ENCODE data around the gene GADL1. TPM values are rescaled to one million over a fixed set of nuclear protein-coding genes. Genes with fewer than 3 reads are reported as not detected.
A peak's percentile ranks its signal among the peaks of the same experiment; 100 is the strongest.

Gene GADL1
- total RNA-seq, 2 experiments from 2014 or later = not detected

- Mint-ChIP-seq H3K4me1 (ENCODE audit: low read depth) (no peaks in the 10 kb centered on the region), H3K36me3 (ENCODE audit: low read depth) (no peaks in the 10 kb centered on the region), H3K9me3 (no peaks in the 10 kb centered on the region), H3K27me3 (ENCODE audit: low read depth) (no peaks in the 10 kb centered on the region), H3K4me3 (no peak overlapping the region), H3K27ac (no peak overlapping the region)
- intact Hi-C loops (cut with micrococcal nuclease) = no loop called here
- no peak for DNase-seq
- CTCF ChIA-PET = no interaction called here
These were observed 20.2 kb upstream of the GADL1 start for GRCh38 chr3:30914696-30915095.

GRCh38 chr3:30913176-30913575 lies 18.7 kb upstream of the GADL1 start:
- no peak overlapping the region for H3K27ac Mint-ChIP-seq
- H3K9me3 Mint-ChIP-seq = no peaks in the 10 kb centered on the region
- no peaks in the 10 kb centered on the region for H3K4me1 Mint-ChIP-seq (ENCODE audit: low read depth)
- CTCF ChIA-PET = interaction anchor here (0.7 kb wide), 1 partner anchor 220 kb away, joined by 3 read pairs; no protein-coding TSS in a partner anchor
- intact Hi-C loops (cut with micrococcal nuclease) = no loop called here
- no peak for DNase-seq
- H3K36me3 Mint-ChIP-seq (ENCODE audit: low read depth) = no peaks in the 10 kb centered on the region
- H3K27me3 Mint-ChIP-seq (ENCODE audit: low read depth) = no peaks in the 10 kb centered on the region
- no peak overlapping the region for H3K4me3 Mint-ChIP-seq

- Mint-ChIP-seq H3K36me3 (ENCODE audit: low read depth) (no peaks in the 10 kb centered on the region), H3K27me3 (ENCODE audit: low read depth) (no peaks in the 10 kb centered on the region), H3K9me3 (no peaks in the 10 kb centered on the region), H3K27ac (no peak overlapping the region), H3K4me3 (no peak overlapping the region), H3K4me1 (ENCODE audit: low read depth) (no peaks in the 10 kb centered on the region)
- intact Hi-C loops (cut with micrococcal nuclease) = no loop called here
- DNase-seq = no peak
- CTCF ChIA-PET = interaction anchor here (0.7 kb wide), 1 partner anchor 1036 kb away, joined by 3 read pairs; no protein-coding TSS in a partner anchor
These were observed 17.8 kb upstream of the GADL1 start for GRCh38 chr3:30912301-30912700.

GRCh38 chr3:30908456-30909037 lies 14.1 kb upstream of the GADL1 start:
- intact Hi-C loops (cut with micrococcal nuclease) = no loop called here
- Mint-ChIP-seq H3K36me3 (ENCODE audit: low read depth) (no peaks in the 10 kb centered on the region), H3K27ac (no peak overlapping the region), H3K9me3 (peaks cover 4% of the 10 kb centered on the region), H3K4me1 (ENCODE audit: low read depth) (no peaks in the 10 kb centered on the region), H3K27me3 (ENCODE audit: low read depth) (no peaks in the 10 kb centered on the region), H3K4me3 (no peak overlapping the region)
- CTCF ChIA-PET = no interaction called here
- no peak for DNase-seq

GRCh38 chr3:30904996-30905395 lies 10.5 kb upstream of the GADL1 start:
- Mint-ChIP-seq H3K36me3 (ENCODE audit: low read depth) (no peaks in the 10 kb centered on the region), H3K9me3 (peaks cover 4% of the 10 kb centered on the region), H3K4me1 (ENCODE audit: low read depth) (no peaks in the 10 kb centered on the region), H3K27ac (no peak overlapping the region), H3K4me3 (no peak overlapping the region), H3K27me3 (ENCODE audit: low read depth) (no peaks in the 10 kb centered on the region)
- no peak for DNase-seq
- CTCF ChIA-PET = no interaction called here
- intact Hi-C loops (cut with micrococcal nuclease) = no loop called here

GRCh38 chr3:30895329-30895728 lies 868 bp upstream of the GADL1 start:
- H3K27me3 Mint-ChIP-seq (ENCODE audit: low read depth) = peaks cover 30% of the 10 kb centered on the region
- CTCF ChIA-PET = no interaction called here
- peaks cover 14% of the 10 kb centered on the region for H3K4me1 Mint-ChIP-seq (ENCODE audit: low read depth)
- no peaks in the 10 kb centered on the region for H3K9me3 Mint-ChIP-seq
- no peak for DNase-seq
- no peak overlapping the region for H3K4me3 Mint-ChIP-seq
- no peak overlapping the region for H3K27ac Mint-ChIP-seq
- H3K36me3 Mint-ChIP-seq (ENCODE audit: low read depth) = no peaks in the 10 kb centered on the region
- intact Hi-C loops (cut with micrococcal nuclease) = no loop called here

- CTCF ChIA-PET = no interaction called here
- Mint-ChIP-seq H3K9me3 (no peaks in the 10 kb centered on the region), H3K36me3 (ENCODE audit: low read depth) (no peaks in the 10 kb centered on the region), H3K4me3 (peak overlapping the region; percentile 57), H3K27ac (no peak overlapping the region), H3K27me3 (ENCODE audit: low read depth) (peaks cover 36% of the 10 kb centered on the region), H3K4me1 (ENCODE audit: low read depth) (peaks cover 16% of the 10 kb centered on the region)
- intact Hi-C loops (cut with micrococcal nuclease) = loop anchor here (5.0 kb wide), 1 partner anchor 127 kb away; no protein-coding TSS in a partner anchor
- DNase-seq = no peak
These were observed 659 bp downstream of the GADL1 start for GRCh38 chr3:30893678-30894325.

- H3K9me3 Mint-ChIP-seq = no peaks in the 10 kb centered on the region
- CTCF ChIA-PET = no interaction called here
- H3K4me1 Mint-ChIP-seq (ENCODE audit: low read depth) = peaks cover 16% of the 10 kb centered on the region
- H3K36me3 Mint-ChIP-seq (ENCODE audit: low read depth) = no peaks in the 10 kb centered on the region
- intact Hi-C loops (cut with micrococcal nuclease) = loop anchor here (5.0 kb wide), 1 partner anchor 124 kb away; no protein-coding TSS in a partner anchor
- H3K4me3 Mint-ChIP-seq = no peak overlapping the region
- no peak for DNase-seq
- peaks cover 42% of the 10 kb centered on the region for H3K27me3 Mint-ChIP-seq (ENCODE audit: low read depth)
- no peak overlapping the region for H3K27ac Mint-ChIP-seq
These were observed 3.6 kb downstream of the GADL1 start for GRCh38 chr3:30890907-30891306.

GRCh38 chr3:30886888-30887287 lies 7.6 kb downstream of the GADL1 start:
- Mint-ChIP-seq H3K27ac (no peak overlapping the region), H3K4me3 (no peak overlapping the region), H3K36me3 (ENCODE audit: low read depth) (no peaks in the 10 kb centered on the region), H3K27me3 (ENCODE audit: low read depth) (peaks cover 23% of the 10 kb centered on the region), H3K9me3 (no peaks in the 10 kb centered on the region), H3K4me1 (ENCODE audit: low read depth) (peaks cover 12% of the 10 kb centered on the region)
- CTCF ChIA-PET = no interaction called here
- DNase-seq = no peak
- intact Hi-C loops (cut with micrococcal nuclease) = no loop called here

GRCh38 chr3:30878862-30879261 lies 15.6 kb downstream of the GADL1 start:
- Mint-ChIP-seq H3K36me3 (ENCODE audit: low read depth) (no peaks in the 10 kb centered on the region), H3K4me1 (ENCODE audit: low read depth) (no peaks in the 10 kb centered on the region), H3K27ac (no peak overlapping the region), H3K27me3 (ENCODE audit: low read depth) (peaks cover 3% of the 10 kb centered on the region), H3K9me3 (peaks cover 5% of the 10 kb centered on the region), H3K4me3 (no peak overlapping the region)
- no peak for DNase-seq
- CTCF ChIA-PET = no interaction called here
- intact Hi-C loops (cut with micrococcal nuclease) = no loop called here

GRCh38 chr3:30875505-30875904 lies 19.0 kb downstream of the GADL1 start:
- H3K4me3 Mint-ChIP-seq = no peak overlapping the region
- CTCF ChIA-PET = interaction anchor here (1.4 kb wide), 1 partner anchor 106 kb away, joined by 4 read pairs; no protein-coding TSS in a partner anchor
- no peak overlapping the region for H3K27ac Mint-ChIP-seq
- H3K27me3 Mint-ChIP-seq (ENCODE audit: low read depth) = peaks cover 2% of the 10 kb centered on the region
- no peak for DNase-seq
- no peaks in the 10 kb centered on the region for H3K36me3 Mint-ChIP-seq (ENCODE audit: low read depth)
- H3K9me3 Mint-ChIP-seq = peaks cover 3% of the 10 kb centered on the region
- H3K4me1 Mint-ChIP-seq (ENCODE audit: low read depth) = no peaks in the 10 kb centered on the region
- intact Hi-C loops (cut with micrococcal nuclease) = no loop called here

GRCh38 chr3:30873671-30874070 lies 20.8 kb downstream of the GADL1 start:
- Mint-ChIP-seq H3K27me3 (ENCODE audit: low read depth) (peaks cover 2% of the 10 kb centered on the region), H3K27ac (no peak overlapping the region), H3K4me1 (ENCODE audit: low read depth) (no peaks in the 10 kb centered on the region), H3K9me3 (no peaks in the 10 kb centered on the region), H3K4me3 (no peak overlapping the region), H3K36me3 (ENCODE audit: low read depth) (no peaks in the 10 kb centered on the region)
- intact Hi-C loops (cut with micrococcal nuclease) = no loop called here
- CTCF ChIA-PET = no interaction called here
- no peak for DNase-seq

GRCh38 chr3:30872879-30873278 lies 21.6 kb downstream of the GADL1 start:
- Mint-ChIP-seq H3K4me3 (no peak overlapping the region), H3K9me3 (no peaks in the 10 kb centered on the region), H3K27ac (no peak overlapping the region), H3K27me3 (ENCODE audit: low read depth) (peaks cover 2% of the 10 kb centered on the region), H3K36me3 (ENCODE audit: low read depth) (no peaks in the 10 kb centered on the region), H3K4me1 (ENCODE audit: low read depth) (no peaks in the 10 kb centered on the region)
- intact Hi-C loops (cut with micrococcal nuclease) = no loop called here
- CTCF ChIA-PET = no interaction called here
- no peak for DNase-seq

Data from activated naive CD4-positive, alpha-beta T cell treated with anti-CD3 and anti-CD28 coated beads for 36 hours (primary cell).